ENCODE measurements around the gene FGF9.
A peak's percentile ranks its signal among the peaks of the same experiment; 100 is the strongest.

FGF9 gene

DNA sequence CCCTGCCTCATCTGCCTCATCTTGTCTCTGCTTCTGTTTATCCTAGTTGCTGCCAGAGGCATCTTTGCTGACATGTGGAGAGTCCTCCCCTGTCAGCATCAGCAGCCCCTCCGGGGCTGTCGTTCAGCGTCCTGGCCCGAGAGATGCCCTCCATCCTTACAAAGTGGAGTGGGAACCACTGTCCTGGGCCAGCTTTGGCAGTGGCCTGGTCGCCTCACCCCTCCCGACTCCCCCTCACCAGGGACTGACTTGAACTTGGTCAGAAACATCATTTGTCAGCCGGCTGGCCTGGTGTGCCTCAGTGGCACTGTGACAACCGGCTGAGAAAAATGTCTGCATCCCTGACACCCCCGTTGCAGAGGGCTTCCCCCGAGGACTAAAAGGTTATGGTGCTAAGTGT, 20.6 kb downstream of the FGF9 start:
- H3K4me3 ChIP-seq: no peak overlapping the region
- no peaks in the 10 kb centered on the region for H3K9me3 ChIP-seq (ENCODE audit: low read depth, low read length)
- no peak for TF ChIP-seq EZH2 (IDR thresholded peaks at IDR 0.05)
- no peak for TF ChIP-seq FOXP2 (optimal IDR thresholded peaks at IDR 0.05; ENCODE audit: control extremely low read depth, extremely low read length, insufficient read depth)
- TF ChIP-seq POLR2AphosphoS5 (IDR thresholded peaks at IDR 0.05; ENCODE audit: borderline replicate concordance, low read depth, low read length): no peak
- H3K27ac ChIP-seq: no peak overlapping the region
- no peaks in the 10 kb centered on the region for H3K36me3 ChIP-seq (ENCODE audit: insufficient read depth, low read length)
- no peak for DNase-seq (ENCODE audit: low read depth, low spot score)
- no peak overlapping the region for H3K9ac ChIP-seq (ENCODE audit: insufficient read length)

DNA sequence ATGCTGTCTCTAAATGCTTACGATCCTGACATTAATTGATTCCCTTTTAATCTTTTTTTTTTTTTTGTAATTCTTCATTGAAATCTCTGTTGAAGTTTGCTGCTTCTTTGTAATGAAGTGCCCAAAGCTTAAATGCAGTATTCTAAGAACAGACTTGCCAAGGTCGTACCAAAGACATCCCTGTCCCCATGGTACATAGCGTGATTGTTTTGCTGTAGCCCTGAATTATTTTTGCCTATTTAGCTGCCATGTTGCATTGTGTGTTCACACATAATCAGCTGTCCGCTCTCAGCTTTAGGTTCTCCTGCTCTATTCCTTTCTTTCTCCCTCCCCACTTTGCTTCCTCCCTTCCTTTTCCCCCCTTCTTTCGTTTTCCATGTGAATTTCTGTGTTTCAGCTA, 21.1 kb downstream of the FGF9 start:
- Histone ChIP-seq H3K9ac (ENCODE audit: insufficient read length) (no peak overlapping the region), H3K4me3 (no peak overlapping the region), H3K9me3 (ENCODE audit: low read depth, low read length) (no peaks in the 10 kb centered on the region), H3K36me3 (ENCODE audit: insufficient read depth, low read length) (no peaks in the 10 kb centered on the region), H3K27ac (no peak overlapping the region)
- TF ChIP-seq EZH2 (IDR thresholded peaks at IDR 0.05) (no peak), POLR2AphosphoS5 (IDR thresholded peaks at IDR 0.05; ENCODE audit: borderline replicate concordance, low read depth, low read length) (no peak), FOXP2 (optimal IDR thresholded peaks at IDR 0.05; ENCODE audit: control extremely low read depth, extremely low read length, insufficient read depth) (no peak)
- DNase-seq (ENCODE audit: low read depth, low spot score): no peak

DNA sequence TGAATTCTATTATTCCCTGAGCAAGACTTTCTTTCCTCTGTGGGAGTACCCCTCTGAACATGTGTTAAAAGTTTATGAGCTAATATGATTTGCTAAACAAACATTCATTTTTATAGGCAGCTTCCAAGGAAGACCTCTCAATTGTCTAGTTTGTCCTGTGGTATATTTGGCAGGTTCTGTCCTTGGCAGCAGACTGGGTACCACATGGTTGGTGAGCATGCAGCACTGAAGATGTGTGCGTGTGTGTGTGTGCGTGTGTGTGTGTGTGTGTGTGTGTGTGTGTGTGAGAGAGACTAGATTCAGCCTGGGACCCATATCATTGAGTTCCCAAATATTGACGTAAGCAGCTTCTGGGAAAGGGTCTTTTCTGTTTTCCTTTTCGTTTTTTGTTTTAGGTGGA, 24.0 kb downstream of the FGF9 start:
- DNase-seq (ENCODE audit: low read depth, low spot score): no peak
- TF ChIP-seq FOXP2 (optimal IDR thresholded peaks at IDR 0.05; ENCODE audit: control extremely low read depth, extremely low read length, insufficient read depth): no peak
- no peak for TF ChIP-seq EZH2 (IDR thresholded peaks at IDR 0.05)
- no peak for TF ChIP-seq POLR2AphosphoS5 (IDR thresholded peaks at IDR 0.05; ENCODE audit: borderline replicate concordance, low read depth, low read length)
- no peak overlapping the region for H3K27ac ChIP-seq
- no peaks in the 10 kb centered on the region for H3K9me3 ChIP-seq (ENCODE audit: low read depth, low read length)
- no peaks in the 10 kb centered on the region for H3K36me3 ChIP-seq (ENCODE audit: insufficient read depth, low read length)
- no peak overlapping the region for H3K9ac ChIP-seq (ENCODE audit: insufficient read length)
- no peak overlapping the region for H3K4me3 ChIP-seq

DNA sequence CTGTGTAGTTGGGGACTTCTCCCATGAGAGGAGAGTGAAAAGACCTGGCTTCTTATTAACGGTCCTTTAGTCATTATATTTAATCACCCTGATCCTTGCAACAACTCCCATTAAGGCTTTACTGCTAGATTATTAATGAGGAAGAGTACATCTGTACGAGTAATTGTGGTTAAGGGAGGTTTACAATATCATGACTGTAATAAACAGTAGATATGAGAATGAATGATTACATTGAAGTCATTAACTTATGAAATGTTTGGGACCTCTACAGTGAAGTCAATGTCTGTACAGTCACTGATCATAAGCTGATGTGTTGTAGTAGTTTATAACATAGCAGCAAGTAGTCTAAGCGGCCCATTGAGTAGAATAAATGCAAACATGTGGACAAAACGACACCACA, 24.7 kb downstream of the FGF9 start:
- TF ChIP-seq POLR2AphosphoS5 (IDR thresholded peaks at IDR 0.05; ENCODE audit: borderline replicate concordance, low read depth, low read length) (no peak), EZH2 (IDR thresholded peaks at IDR 0.05) (no peak), FOXP2 (optimal IDR thresholded peaks at IDR 0.05; ENCODE audit: control extremely low read depth, extremely low read length, insufficient read depth) (no peak)
- no peak overlapping the region for H3K4me3 ChIP-seq
- H3K36me3 ChIP-seq (ENCODE audit: insufficient read depth, low read length): no peaks in the 10 kb centered on the region
- no peak for DNase-seq (ENCODE audit: low read depth, low spot score)
- H3K27ac ChIP-seq: no peak overlapping the region
- H3K9me3 ChIP-seq (ENCODE audit: low read depth, low read length): no peaks in the 10 kb centered on the region
- no peak overlapping the region for H3K9ac ChIP-seq (ENCODE audit: insufficient read length)

DNA sequence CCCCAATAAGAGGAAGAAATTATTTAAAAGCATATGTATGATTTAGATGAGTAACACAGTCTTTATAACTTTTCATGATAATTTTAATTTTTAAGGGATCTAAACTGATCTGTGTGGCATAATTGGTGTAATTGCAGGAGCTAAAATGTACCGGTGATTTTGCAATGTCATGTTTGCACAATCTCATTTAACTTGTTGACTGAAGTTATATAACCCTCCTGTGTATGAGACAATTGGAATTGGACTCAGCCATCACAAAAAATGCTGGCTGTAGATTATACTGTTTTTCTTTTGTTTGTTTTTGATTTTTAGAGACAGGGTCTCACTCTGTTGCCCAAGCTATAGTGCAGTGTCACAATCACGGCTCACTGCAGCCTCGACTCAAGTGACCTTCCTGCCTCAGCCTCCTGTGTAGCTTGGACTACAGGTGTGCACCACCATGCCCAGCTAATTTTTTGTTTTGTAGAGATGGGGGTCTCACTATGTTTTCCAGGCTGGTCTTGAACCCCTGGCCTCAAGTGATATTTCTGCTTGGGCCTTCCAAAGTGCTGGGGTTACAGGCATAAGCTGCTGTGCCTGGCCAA, 26.1 kb downstream of the FGF9 start:
- Histone ChIP-seq H3K27ac (no peak overlapping the region), H3K9me3 (ENCODE audit: low read depth, low read length) (no peaks in the 10 kb centered on the region), H3K9ac (ENCODE audit: insufficient read length) (no peak overlapping the region), H3K36me3 (ENCODE audit: insufficient read depth, low read length) (no peaks in the 10 kb centered on the region), H3K4me3 (no peak overlapping the region)
- no peak for DNase-seq (ENCODE audit: low read depth, low spot score)
- TF ChIP-seq POLR2AphosphoS5 (IDR thresholded peaks at IDR 0.05; ENCODE audit: borderline replicate concordance, low read depth, low read length) (no peak), EZH2 (IDR thresholded peaks at IDR 0.05) (no peak), FOXP2 (optimal IDR thresholded peaks at IDR 0.05; ENCODE audit: control extremely low read depth, extremely low read length, insufficient read depth) (no peak)

DNA sequence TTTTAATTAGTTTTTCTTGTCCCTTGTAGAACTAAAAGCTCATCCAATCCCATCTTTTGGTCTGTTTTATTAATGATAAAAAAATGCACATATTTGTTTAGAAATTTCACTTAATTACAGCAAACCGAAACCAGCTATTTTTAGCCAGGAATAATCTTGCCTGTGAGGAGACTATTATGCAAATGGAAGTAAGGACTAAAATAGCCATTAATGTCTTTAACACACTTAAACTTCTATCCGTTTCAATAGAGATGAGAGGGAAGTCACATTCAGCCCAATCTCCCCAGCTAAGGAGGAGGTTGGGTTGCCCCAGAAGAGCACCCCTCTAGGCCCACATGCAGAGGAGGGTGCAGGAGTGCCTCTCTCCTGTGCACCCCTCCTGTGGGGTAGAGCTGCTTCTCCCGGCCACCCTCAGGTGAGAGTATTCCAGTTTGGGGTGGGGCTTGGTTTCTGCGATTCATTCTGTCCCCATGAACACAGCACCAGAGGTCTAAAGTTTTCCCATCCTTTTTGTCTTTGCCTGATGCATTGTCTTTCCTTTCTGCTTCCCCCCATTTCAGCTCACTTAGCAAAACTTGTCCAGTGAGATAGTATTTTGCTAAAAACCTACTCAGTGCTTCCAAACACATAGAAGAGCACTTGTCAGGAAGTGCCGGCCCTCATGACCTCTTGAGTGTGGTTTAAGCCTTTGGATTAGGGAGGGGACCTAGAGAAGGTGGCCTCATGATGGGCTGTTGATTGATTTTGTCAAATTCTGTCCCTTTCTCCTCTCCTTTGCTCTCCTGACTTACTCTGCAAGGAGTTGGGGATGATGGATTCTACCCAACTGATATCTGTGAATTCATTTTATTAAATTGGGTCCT, 28.2 kb downstream of the FGF9 start:
- no peak overlapping the region for H3K9ac ChIP-seq (ENCODE audit: insufficient read length)
- H3K4me3 ChIP-seq: no peak overlapping the region
- H3K36me3 ChIP-seq (ENCODE audit: insufficient read depth, low read length): no peaks in the 10 kb centered on the region
- H3K27ac ChIP-seq: no peak overlapping the region
- no peaks in the 10 kb centered on the region for H3K9me3 ChIP-seq (ENCODE audit: low read depth, low read length)
- DNase-seq (ENCODE audit: low read depth, low spot score): no peak
- TF ChIP-seq POLR2AphosphoS5 (IDR thresholded peaks at IDR 0.05; ENCODE audit: borderline replicate concordance, low read depth, low read length) (no peak), FOXP2 (optimal IDR thresholded peaks at IDR 0.05; ENCODE audit: control extremely low read depth, extremely low read length, insufficient read depth) (no peak), EZH2 (IDR thresholded peaks at IDR 0.05) (no peak)

DNA sequence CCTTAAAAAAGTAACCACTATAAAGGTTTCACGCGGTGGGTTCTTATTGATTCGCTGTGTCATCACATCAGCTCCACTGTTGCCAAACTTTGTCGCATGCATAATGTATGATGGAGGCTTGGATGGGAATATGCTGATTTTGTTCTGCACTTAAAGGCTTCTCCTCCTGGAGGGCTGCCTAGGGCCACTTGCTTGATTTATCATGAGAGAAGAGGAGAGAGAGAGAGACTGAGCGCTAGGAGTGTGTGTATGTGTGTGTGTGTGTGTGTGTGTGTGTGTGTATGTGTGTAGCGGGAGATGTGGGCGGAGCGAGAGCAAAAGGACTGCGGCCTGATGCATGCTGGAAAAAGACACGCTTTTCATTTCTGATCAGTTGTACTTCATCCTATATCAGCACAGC, 30.6 kb downstream of the FGF9 start:
- no peak overlapping the region for H3K4me3 ChIP-seq
- peak; percentile 3 for DNase-seq (ENCODE audit: low read depth, low spot score)
- no peak overlapping the region for H3K27ac ChIP-seq
- H3K9me3 ChIP-seq (ENCODE audit: low read depth, low read length): no peaks in the 10 kb centered on the region
- TF ChIP-seq EZH2 (IDR thresholded peaks at IDR 0.05) (no peak), FOXP2 (optimal IDR thresholded peaks at IDR 0.05; ENCODE audit: control extremely low read depth, extremely low read length, insufficient read depth) (no peak), POLR2AphosphoS5 (IDR thresholded peaks at IDR 0.05; ENCODE audit: borderline replicate concordance, low read depth, low read length) (no peak)
- H3K36me3 ChIP-seq (ENCODE audit: insufficient read depth, low read length): no peaks in the 10 kb centered on the region
- no peak overlapping the region for H3K9ac ChIP-seq (ENCODE audit: insufficient read length)

DNA sequence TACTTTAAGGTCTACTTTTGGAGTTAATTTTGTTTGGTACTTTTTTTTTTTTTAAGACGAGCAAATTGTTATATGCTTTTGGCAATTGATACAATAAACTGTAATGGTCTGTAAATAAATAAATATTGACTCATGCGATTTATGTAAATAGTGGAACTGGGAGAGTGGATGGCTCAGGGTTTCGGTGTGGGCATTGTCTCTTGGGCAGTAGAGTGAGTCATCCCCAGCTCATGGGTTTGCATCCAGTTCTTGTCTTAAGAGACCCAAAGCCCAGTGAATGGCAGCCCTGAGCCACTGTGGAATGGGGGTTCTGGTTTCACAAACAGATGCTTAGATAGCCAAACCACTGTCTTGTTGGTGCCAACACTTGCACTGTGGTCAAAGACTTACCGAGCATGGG, 33.0 kb downstream of the FGF9 start:
- no peak for TF ChIP-seq POLR2AphosphoS5 (IDR thresholded peaks at IDR 0.05; ENCODE audit: borderline replicate concordance, low read depth, low read length)
- TF ChIP-seq FOXP2 (optimal IDR thresholded peaks at IDR 0.05; ENCODE audit: control extremely low read depth, extremely low read length, insufficient read depth): no peak
- no peak for TF ChIP-seq EZH2 (IDR thresholded peaks at IDR 0.05)
- DNase-seq (ENCODE audit: low read depth, low spot score): no peak
- Histone ChIP-seq H3K27ac (no peak overlapping the region), H3K36me3 (ENCODE audit: insufficient read depth, low read length) (no peaks in the 10 kb centered on the region), H3K9ac (ENCODE audit: insufficient read length) (no peak overlapping the region), H3K4me3 (no peak overlapping the region), H3K9me3 (ENCODE audit: low read depth, low read length) (no peaks in the 10 kb centered on the region)
